ENCODE results near the gene KIF18B.

Gene KIF18B

DNA sequence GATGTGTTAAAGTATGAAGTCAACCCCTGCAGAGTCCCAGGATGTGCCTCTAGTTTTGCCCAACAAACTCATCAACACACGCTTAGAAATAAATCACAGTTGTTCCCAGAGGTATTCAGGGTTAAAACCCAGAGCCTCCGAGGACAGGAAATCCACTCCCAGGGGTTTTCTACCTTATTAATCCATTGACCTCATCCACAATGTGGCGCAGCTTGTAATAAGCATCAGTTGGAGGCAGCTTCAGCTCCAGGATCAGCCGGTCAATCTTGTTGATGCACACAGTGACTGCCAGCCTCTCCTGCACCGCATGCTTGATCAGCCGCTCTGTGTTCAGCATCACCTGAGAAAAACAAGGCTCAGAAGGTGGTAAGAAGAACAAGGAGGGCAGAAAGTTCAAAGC is 71.8 kb downstream of the KIF18B start:
- TF ChIP-seq, protein P1, sequence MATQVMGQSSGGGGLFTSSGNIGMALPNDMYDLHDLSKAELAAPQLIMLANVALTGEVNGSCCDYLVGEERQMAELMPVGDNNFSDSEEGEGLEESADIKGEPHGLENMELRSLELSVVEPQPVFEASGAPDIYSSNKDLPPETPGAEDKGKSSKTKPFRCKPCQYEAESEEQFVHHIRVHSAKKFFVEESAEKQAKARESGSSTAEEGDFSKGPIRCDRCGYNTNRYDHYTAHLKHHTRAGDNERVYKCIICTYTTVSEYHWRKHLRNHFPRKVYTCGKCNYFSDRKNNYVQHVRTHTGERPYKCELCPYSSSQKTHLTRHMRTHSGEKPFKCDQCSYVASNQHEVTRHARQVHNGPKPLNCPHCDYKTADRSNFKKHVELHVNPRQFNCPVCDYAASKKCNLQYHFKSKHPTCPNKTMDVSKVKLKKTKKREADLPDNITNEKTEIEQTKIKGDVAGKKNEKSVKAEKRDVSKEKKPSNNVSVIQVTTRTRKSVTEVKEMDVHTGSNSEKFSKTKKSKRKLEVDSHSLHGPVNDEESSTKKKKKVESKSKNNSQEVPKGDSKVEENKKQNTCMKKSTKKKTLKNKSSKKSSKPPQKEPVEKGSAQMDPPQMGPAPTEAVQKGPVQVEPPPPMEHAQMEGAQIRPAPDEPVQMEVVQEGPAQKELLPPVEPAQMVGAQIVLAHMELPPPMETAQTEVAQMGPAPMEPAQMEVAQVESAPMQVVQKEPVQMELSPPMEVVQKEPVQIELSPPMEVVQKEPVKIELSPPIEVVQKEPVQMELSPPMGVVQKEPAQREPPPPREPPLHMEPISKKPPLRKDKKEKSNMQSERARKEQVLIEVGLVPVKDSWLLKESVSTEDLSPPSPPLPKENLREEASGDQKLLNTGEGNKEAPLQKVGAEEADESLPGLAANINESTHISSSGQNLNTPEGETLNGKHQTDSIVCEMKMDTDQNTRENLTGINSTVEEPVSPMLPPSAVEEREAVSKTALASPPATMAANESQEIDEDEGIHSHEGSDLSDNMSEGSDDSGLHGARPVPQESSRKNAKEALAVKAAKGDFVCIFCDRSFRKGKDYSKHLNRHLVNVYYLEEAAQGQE (IDR thresholded peaks at IDR 0.05; ENCODE audit: low read depth), result no peak
- TF ChIP-seq YY1 (IDR thresholded peaks at IDR 0.05; ENCODE audit: low read depth), result no peak
- TF ChIP-seq EGR1 (IDR thresholded peaks at IDR 0.05), result no peak
- TF ChIP-seq TAF1 (IDR thresholded peaks at IDR 0.05; ENCODE audit: low read depth), result no peak
- TF ChIP-seq USF1 (IDR thresholded peaks at IDR 0.05), result no peak
- no peak for TF ChIP-seq ZBTB7A (IDR thresholded peaks at IDR 0.05; ENCODE audit: low read depth)

All from Ishikawa (cell line).